AG09309 (cell line): ENCODE measurements around the gene TRUB1.

Experiments used
- DNase-seq: peaks from one replicate; pipeline ENCODE4 v3.0.0-alpha.2; 2010; ENCODE audit warnings: low read depth
- H3K4me3 ChIP-seq: 2 replicates; pipeline ENCODE4 v1.5.1; 2011; ENCODE audit warnings: mild to moderate bottlenecking, low read depth, low read length, moderate library complexity; ENCODE audit not compliant: control insufficient read depth
- CTCF ChIP-seq: IDR thresholded peaks from 2 replicates; pipeline ENCODE4 v1.5.1; 2011; ENCODE audit warnings: mild to moderate bottlenecking, low read depth, low read length, inconsistent platforms; ENCODE audit not compliant: insufficient read depth, control insufficient read depth; ENCODE audit errors: missing control alignments

Gene TRUB1

DNA sequence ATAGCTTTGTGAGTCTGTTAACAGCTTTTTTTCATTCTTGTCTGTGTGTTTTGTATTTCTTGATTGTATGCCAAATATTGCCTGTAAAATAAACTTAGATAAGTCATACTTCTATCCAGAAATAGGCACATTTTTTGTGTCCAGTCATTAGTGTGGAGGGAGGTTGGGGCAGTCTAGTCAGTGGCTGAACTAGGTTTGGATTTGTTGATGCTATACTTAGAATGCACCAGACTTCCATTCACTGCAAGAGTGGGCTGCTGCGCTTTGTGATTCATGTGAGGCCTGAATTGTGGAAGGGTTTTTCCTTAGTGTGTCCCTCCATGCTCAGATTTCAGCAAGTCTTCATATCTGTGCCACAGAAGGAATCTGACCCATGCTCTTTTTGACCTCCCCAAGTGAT lies 50.0 kb downstream of the TRUB1 start:
- H3K4me3 ChIP-seq = no peak overlapping the region
- no peak for TF ChIP-seq CTCF
- DNase-seq = peak; percentile 46

GRCh38 chr10:114990586-114990985 lies 52.6 kb downstream of the TRUB1 start:
- no peak for DNase-seq
- no peak for TF ChIP-seq CTCF
- H3K4me3 ChIP-seq = no peak overlapping the region

GRCh38 chr10:114990991-114991390 lies 53.0 kb downstream of the TRUB1 start:
- DNase-seq = no peak
- no peak for TF ChIP-seq CTCF
- H3K4me3 ChIP-seq = no peak overlapping the region

GRCh38 chr10:114992189-114992775 lies 54.3 kb downstream of the TRUB1 start:
- DNase-seq = no peak
- no peak for TF ChIP-seq CTCF
- H3K4me3 ChIP-seq = no peak overlapping the region

DNA sequence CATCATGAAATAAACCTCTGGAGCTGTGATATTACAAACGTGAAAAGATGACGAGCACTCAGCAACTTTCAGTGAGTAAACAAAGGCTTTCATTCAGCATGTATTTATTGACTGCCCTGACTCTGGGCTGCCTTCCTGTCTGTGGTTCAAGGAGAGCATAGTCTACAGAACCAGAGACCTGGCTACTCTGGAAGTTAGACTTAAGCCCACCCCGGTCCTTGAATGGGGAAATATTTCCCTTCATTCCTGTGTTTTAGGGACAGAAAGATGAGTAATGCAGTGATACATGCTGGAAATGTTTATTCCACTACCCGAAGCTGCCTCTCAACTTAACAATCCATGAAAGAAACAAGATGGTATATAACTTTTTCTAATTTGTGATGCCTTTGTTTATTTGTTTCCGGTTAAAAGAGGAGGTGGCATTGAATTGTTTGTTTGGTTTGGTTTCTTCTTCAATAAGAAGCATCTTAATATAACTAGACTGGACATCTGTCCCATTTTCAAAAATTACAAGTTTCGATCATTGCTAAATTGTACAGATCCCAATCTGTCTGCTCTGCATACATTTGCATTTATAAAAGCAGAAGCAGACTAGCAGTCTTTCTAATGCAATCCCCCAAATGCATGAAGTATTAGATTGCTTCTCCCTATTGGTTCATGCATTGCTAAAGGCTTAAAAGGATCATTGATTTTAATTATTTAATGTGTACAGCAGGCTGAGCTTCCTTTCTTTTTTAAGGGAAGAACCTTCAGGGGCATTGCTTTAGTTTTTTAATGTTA lies 57.7 kb downstream of the TRUB1 start:
- no peak for TF ChIP-seq CTCF
- peak; percentile 7 for DNase-seq
- H3K4me3 ChIP-seq = no peak overlapping the region

- DNase-seq = peak; percentile 8
- TF ChIP-seq CTCF = no peak
- H3K4me3 ChIP-seq = no peak overlapping the region
Observed at GRCh38 chr10:114996542-114996941, 58.5 kb downstream of the TRUB1 start.
